Measurements from ENCODE around the gene UMODL1. TPM values are rescaled to one million over a fixed set of nuclear protein-coding genes. Genes with fewer than 3 reads are reported as not detected.

The UMODL1 gene
- total RNA-seq, 1 donor from 2014 or later: not detected

- Mint-ChIP-seq H3K9me3 (ENCODE audit: unreplicated experiment) (no peaks in the 10 kb centered on the region), H3K4me3 (ENCODE audit: unreplicated experiment) (no peak overlapping the region), H3K27ac (ENCODE audit: unreplicated experiment) (no peak overlapping the region), H3K4me1 (ENCODE audit: unreplicated experiment) (peaks cover 3% of the 10 kb centered on the region), H3K27me3 (ENCODE audit: unreplicated experiment) (peaks cover 9% of the 10 kb centered on the region), H3K36me3 (ENCODE audit: low read depth, unreplicated experiment) (peaks cover 3% of the 10 kb centered on the region)
- TF ChIP-seq CTCF (IDR thresholded peaks at IDR 0.05; ENCODE audit: unreplicated experiment): no peak
- DNase-seq (ENCODE audit: low spot score): no peak
These were observed 75.2 kb downstream of the UMODL1 start for GRCh38 chr21:42146273-42146805.

DNA sequence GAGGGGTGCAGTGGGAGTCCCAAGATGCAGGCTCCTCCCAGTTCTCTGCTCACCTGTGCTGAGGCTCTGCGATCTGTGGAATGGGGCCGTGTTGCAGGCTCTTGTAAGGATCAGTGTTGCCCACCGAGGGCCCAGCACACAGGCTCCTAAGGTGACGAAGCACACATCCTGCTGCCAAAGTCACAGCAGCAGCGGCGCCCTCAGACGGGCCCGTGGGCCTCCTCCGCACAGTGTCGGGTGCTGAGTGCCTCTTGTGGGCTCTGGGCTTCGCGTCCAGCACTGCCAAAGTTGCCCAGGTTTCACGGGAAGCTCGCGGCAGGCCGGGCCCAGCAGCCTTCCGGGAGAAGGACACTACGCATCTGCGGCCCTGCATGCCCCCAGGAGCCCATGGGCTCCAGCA, 75.7 kb downstream of the UMODL1 start:
- Mint-ChIP-seq H3K27me3 (ENCODE audit: unreplicated experiment) (peaks cover 9% of the 10 kb centered on the region), H3K4me3 (ENCODE audit: unreplicated experiment) (no peak overlapping the region), H3K27ac (ENCODE audit: unreplicated experiment) (no peak overlapping the region), H3K36me3 (ENCODE audit: low read depth, unreplicated experiment) (peaks cover 3% of the 10 kb centered on the region), H3K4me1 (ENCODE audit: unreplicated experiment) (peaks cover 5% of the 10 kb centered on the region), H3K9me3 (ENCODE audit: unreplicated experiment) (no peaks in the 10 kb centered on the region)
- no peak for DNase-seq (ENCODE audit: low spot score)
- no peak for TF ChIP-seq CTCF (IDR thresholded peaks at IDR 0.05; ENCODE audit: unreplicated experiment)

GRCh38 chr21:42147386-42148020, 76.4 kb downstream of the UMODL1 start:
- Mint-ChIP-seq H3K4me1 (ENCODE audit: unreplicated experiment) (peaks cover 6% of the 10 kb centered on the region), H3K9me3 (ENCODE audit: unreplicated experiment) (no peaks in the 10 kb centered on the region), H3K27me3 (ENCODE audit: unreplicated experiment) (peaks cover 8% of the 10 kb centered on the region), H3K36me3 (ENCODE audit: low read depth, unreplicated experiment) (peaks cover 3% of the 10 kb centered on the region), H3K27ac (ENCODE audit: unreplicated experiment) (no peak overlapping the region), H3K4me3 (ENCODE audit: unreplicated experiment) (no peak overlapping the region)
- no peak for TF ChIP-seq CTCF (IDR thresholded peaks at IDR 0.05; ENCODE audit: unreplicated experiment)
- DNase-seq (ENCODE audit: low spot score): no peak

- Mint-ChIP-seq H3K9me3 (ENCODE audit: unreplicated experiment) (no peaks in the 10 kb centered on the region), H3K4me3 (ENCODE audit: unreplicated experiment) (no peak overlapping the region), H3K27me3 (ENCODE audit: unreplicated experiment) (peaks cover 8% of the 10 kb centered on the region), H3K36me3 (ENCODE audit: low read depth, unreplicated experiment) (peaks cover 3% of the 10 kb centered on the region), H3K27ac (ENCODE audit: unreplicated experiment) (no peak overlapping the region), H3K4me1 (ENCODE audit: unreplicated experiment) (peaks cover 6% of the 10 kb centered on the region)
- TF ChIP-seq CTCF (IDR thresholded peaks at IDR 0.05; ENCODE audit: unreplicated experiment): no peak
- DNase-seq (ENCODE audit: low spot score): no peak
These were observed 77.0 kb downstream of the UMODL1 start for GRCh38 chr21:42148097-42148496.

GRCh38 chr21:42148584-42148983, 77.5 kb downstream of the UMODL1 start:
- peaks cover 6% of the 10 kb centered on the region for H3K4me1 Mint-ChIP-seq (ENCODE audit: unreplicated experiment)
- H3K27ac Mint-ChIP-seq (ENCODE audit: unreplicated experiment): no peak overlapping the region
- peaks cover 3% of the 10 kb centered on the region for H3K36me3 Mint-ChIP-seq (ENCODE audit: low read depth, unreplicated experiment)
- no peak for TF ChIP-seq CTCF (IDR thresholded peaks at IDR 0.05; ENCODE audit: unreplicated experiment)
- no peaks in the 10 kb centered on the region for H3K9me3 Mint-ChIP-seq (ENCODE audit: unreplicated experiment)
- H3K4me3 Mint-ChIP-seq (ENCODE audit: unreplicated experiment): no peak overlapping the region
- no peak for DNase-seq (ENCODE audit: low spot score)
- peaks cover 8% of the 10 kb centered on the region for H3K27me3 Mint-ChIP-seq (ENCODE audit: unreplicated experiment)

Measured in endothelial cell (in vitro differentiated cells).